Adrenal gland (tissue), 5 donors: ENCODE results near the gene DUOXA2.

ENCODE experiments used
- POLR2A ChIP-seq, 2 donors: fragments of 450-650 bp; IDR thresholded peaks; one replicate each; pipeline ENCODE4 v1.6.1; 2017; ENCODE audit warnings: antibody characterized with exemption in 2 of 2, mild to moderate bottlenecking in 2 of 2, moderate library complexity in 1 of 2
- TF ChIP-seq, protein P1 (sequence below), 6 experiments: fragments of 450-650 bp in 4 of 6; fragments of 200-600 bp in 2 of 6; sonication (generic) in 1 of 6; IDR thresholded peaks; 1 replicate in 5 of 6; 2 replicates in 1 of 6; pipeline versions ENCODE4 v1.5.1 to v1.8.0; 2016 to 2021; ENCODE audit warnings: antibody characterized with exemption in 6 of 6, mild to moderate bottlenecking in 2 of 6, moderate library complexity in 1 of 6
- donor health status: DM: no; HTN: no; CAD: no.

DNA sequence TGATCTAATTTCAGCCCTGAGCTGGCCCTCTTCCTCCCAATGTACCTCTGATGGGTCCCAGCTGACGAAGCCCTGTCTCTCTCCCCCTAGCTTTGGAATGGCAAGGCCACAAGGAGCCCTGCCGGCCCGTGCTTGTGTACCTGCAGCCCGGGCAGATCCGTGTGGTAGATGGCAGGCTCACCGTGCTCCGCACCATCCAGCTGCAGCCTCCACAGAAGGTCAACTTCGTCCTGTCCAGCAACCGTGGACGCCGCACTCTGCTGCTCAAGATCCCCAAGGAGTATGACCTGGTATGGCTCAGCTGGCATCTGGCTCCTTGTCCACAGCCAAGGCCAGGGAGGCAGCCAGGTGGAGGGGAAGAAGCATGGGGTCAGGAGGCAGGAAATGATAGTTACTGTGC lies 29.8 kb downstream of the DUOXA2 start:
- TF ChIP-seq, protein P1, sequence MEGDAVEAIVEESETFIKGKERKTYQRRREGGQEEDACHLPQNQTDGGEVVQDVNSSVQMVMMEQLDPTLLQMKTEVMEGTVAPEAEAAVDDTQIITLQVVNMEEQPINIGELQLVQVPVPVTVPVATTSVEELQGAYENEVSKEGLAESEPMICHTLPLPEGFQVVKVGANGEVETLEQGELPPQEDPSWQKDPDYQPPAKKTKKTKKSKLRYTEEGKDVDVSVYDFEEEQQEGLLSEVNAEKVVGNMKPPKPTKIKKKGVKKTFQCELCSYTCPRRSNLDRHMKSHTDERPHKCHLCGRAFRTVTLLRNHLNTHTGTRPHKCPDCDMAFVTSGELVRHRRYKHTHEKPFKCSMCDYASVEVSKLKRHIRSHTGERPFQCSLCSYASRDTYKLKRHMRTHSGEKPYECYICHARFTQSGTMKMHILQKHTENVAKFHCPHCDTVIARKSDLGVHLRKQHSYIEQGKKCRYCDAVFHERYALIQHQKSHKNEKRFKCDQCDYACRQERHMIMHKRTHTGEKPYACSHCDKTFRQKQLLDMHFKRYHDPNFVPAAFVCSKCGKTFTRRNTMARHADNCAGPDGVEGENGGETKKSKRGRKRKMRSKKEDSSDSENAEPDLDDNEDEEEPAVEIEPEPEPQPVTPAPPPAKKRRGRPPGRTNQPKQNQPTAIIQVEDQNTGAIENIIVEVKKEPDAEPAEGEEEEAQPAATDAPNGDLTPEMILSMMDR (IDR thresholded peaks at IDR 0.05) = no peak
- TF ChIP-seq POLR2A (IDR thresholded peaks at IDR 0.05) = no peak
